GM18498 (cell line): ENCODE results near the gene ZNF74.

Experiments
- ATAC-seq: cut with Tn5 transposase; IDR thresholded peaks from one replicate; pipeline ENCODE4 v1.9.1; 2021; ENCODE audit warnings: mild to moderate bottlenecking, moderate library complexity; ENCODE audit not compliant: unreplicated experiment

ZNF74 gene

GRCh38 chr22:20430720-20431510 is 37.0 kb downstream of the ZNF74 start:
- no peak for ATAC-seq

GRCh38 chr22:20431511-20432192 is 37.7 kb downstream of the ZNF74 start:
- ATAC-seq: no peak

- ATAC-seq: no peak
These were observed 38.3 kb downstream of the ZNF74 start for GRCh38 chr22:20432244-20432686.

- ATAC-seq: no peak
These were observed 39.2 kb downstream of the ZNF74 start for GRCh38 chr22:20433191-20433590.

- ATAC-seq: no peak
These were observed 39.8 kb downstream of the ZNF74 start for GRCh38 chr22:20433686-20434241.

GRCh38 chr22:20434264-20434751 is 40.4 kb downstream of the ZNF74 start:
- no peak for ATAC-seq

DNA sequence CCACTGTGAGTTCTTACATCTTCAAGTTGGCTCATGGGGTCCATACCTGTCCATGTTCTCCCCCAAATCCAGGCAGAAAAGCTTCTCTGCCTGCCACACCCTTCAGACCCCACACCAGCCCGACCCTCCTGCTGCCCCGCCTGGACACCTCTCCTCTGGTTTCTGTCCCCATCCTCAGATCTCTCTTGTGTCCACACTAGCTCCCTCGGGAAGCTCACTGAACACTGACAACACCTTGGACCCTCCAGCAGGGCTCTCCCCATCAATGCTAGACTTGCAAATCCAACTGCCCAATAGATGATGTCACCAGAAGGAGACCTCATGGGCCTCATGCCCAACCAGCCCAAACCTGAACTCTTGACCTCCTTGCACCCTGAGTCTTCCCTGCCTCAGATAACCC is 40.8 kb downstream of the ZNF74 start:
- no peak for ATAC-seq

GRCh38 chr22:20435436-20436306 is 41.7 kb downstream of the ZNF74 start:
- no peak for ATAC-seq

GRCh38 chr22:20436307-20436767 is 42.4 kb downstream of the ZNF74 start:
- ATAC-seq: no peak

GRCh38 chr22:20436768-20437612 is 43.0 kb downstream of the ZNF74 start:
- no peak for ATAC-seq

- no peak for ATAC-seq
These were observed 43.9 kb downstream of the ZNF74 start, which contains the start of gene SCARF2 for GRCh38 chr22:20437613-20438426. TSS of gene SCARF2 (minus strand) at chr22:20437825. CDS start at chr22:20437754, 71 bp downstream.

DNA sequence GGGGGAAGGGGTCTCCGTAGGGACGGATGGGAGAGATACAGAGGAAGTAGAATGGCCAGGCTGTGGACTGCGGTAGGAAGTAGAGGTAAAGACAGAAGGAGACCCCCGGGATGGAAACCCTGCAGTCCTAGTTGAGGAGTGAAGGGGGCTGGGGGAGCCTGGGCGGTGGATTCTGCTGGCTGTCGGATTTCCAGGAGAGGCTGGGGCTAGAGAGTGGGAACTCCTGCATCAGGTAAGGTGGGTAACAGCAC is 44.4 kb downstream of the ZNF74 start:
- no peak for ATAC-seq

GRCh38 chr22:20438678-20439492 is 44.9 kb downstream of the ZNF74 start:
- ATAC-seq: no peak

GRCh38 chr22:20439556-20439927 is 45.6 kb downstream of the ZNF74 start:
- ATAC-seq: no peak

- ATAC-seq: no peak
These were observed 46.1 kb downstream of the ZNF74 start for GRCh38 chr22:20439928-20440575.

DNA sequence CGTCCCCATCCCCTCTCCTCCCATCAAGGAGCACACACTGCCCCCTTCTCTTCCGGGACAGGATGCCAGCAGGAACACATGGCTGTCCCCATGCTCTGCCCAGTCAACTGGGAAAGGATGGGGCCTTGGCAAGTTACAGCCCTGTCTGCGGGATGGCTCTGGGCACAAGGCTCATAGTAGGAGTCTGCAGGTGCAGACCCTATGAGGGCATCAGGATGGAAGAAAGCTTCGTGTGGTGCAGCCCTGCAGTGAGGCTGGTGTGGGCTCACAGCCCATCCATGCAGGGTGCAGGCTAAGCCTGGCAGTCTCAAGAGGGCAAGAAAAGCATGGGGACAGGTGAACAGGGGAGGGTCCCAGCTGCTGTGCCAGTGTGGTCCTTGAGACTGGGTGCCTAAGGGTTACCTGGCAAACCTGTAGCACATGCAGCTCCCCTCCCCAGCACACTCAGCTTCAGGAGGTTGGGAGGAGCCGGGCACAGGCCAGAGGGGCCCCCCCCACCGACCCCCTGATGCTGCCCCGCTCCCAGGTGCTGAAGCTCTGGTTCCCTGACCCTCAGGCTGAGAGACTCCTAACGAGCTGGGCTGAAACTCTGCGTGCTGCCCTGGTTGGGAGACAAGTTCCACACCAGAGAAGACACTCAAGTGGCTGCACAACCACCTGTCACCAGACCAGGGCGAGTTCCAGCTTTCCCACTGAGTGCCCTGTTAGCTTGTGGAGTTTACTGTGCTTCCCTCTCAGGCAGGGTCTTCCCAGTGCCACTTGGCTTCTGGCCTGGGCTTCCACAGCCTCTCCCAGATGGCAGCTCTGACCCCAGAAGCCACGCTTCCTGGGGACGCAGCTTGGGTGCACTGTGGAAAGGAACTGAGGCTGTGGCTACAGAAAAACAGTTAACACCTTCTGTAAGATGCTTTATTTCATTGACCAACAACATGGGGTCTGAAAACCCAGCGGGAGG is 47.0 kb downstream of the ZNF74 start:
- no peak for ATAC-seq
